Heart left ventricle (tissue), 16 donors: ENCODE data around the gene VEGFC. TPM values are rescaled to one million over a fixed set of nuclear protein-coding genes. Genes with fewer than 3 reads are reported as not detected.

Experiments
- ATAC-seq, 4 donors: fragments of 200-7000 bp; cut with Tn5 transposase; one replicate each; pipeline ENCODE4 v1.9.1; 2020 to 2022; ENCODE audit warnings: moderate library complexity in 4 of 4, mild to moderate bottlenecking in 3 of 4, moderate number of reproducible peaks in 1 of 4
- DNase-seq, 5 donors: peaks; one replicate each; pipeline ENCODE4 v3.0.0-alpha.2; 2020
- H3K27ac ChIP-seq, 12 donors: fragments of 200-600 bp; sonication (generic) in 4 of 12; one replicate each; pipeline versions ENCODE4 v1.5.0 to v1.8.0; 2016 to 2022; ENCODE audit warnings: mild to moderate bottlenecking in 2 of 12
- H3K27me3 ChIP-seq, 9 donors: fragments of 200-600 bp; sonication (generic) in 2 of 9; one replicate each; pipeline versions ENCODE4 v1.5.1 to v1.8.0; 2016 to 2022; ENCODE audit warnings: mild to moderate bottlenecking in 3 of 9
- H3K36me3 ChIP-seq, 9 donors: fragments of 200-600 bp; sonication (generic) in 2 of 9; one replicate each; pipeline versions ENCODE4 v1.5.0 to v1.8.0; 2018 to 2022; ENCODE audit warnings: mild to moderate bottlenecking in 2 of 9
- H3K4me1 ChIP-seq, 12 donors: fragments of 200-600 bp; sonication (generic) in 4 of 12; one replicate each; pipeline versions ENCODE4 v1.5.0 to v1.8.0; 2016 to 2022; ENCODE audit warnings: mild to moderate bottlenecking in 3 of 12
- H3K4me3 ChIP-seq, 12 donors: fragments of 200-600 bp; sonication (generic) in 4 of 12; one replicate each; pipeline versions ENCODE4 v1.5.0 to v1.8.0; 2017 to 2022; ENCODE audit warnings: mild to moderate bottlenecking in 9 of 12, moderate library complexity in 4 of 12
- H3K9me3 ChIP-seq, 12 donors: fragments of 200-600 bp; sonication (generic) in 4 of 12; one replicate each; pipeline versions ENCODE4 v1.5.0 to v1.8.0; 2016 to 2022; ENCODE audit warnings: mild to moderate bottlenecking in 1 of 12
- CTCF ChIP-seq, 12 donors: fragments of 200-600 bp; sonication (generic) in 4 of 12; IDR thresholded peaks; one replicate each; pipeline versions ENCODE4 v1.5.0 to v1.8.0; 2018 to 2022; ENCODE audit warnings: antibody characterized with exemption in 12 of 12, mild to moderate bottlenecking in 5 of 12
- POLR2A ChIP-seq, 2 donors: fragments of 450-650 bp; IDR thresholded peaks; one replicate each; pipeline ENCODE4 v1.6.1; 2017; ENCODE audit warnings: antibody characterized with exemption in 2 of 2, mild to moderate bottlenecking in 2 of 2, moderate library complexity in 2 of 2
- WGBS, 4 donors: extraction: QIAGEN DNeasy Blood & Tissue Kit in 2 of 4; methylation state at CpG; one replicate each; pipeline versions ENCODE4 v1.1.5 to v1.1.7; 2013 to 2018; 5-methylcytosine and 5-hydroxymethylcytosine counted together
- intact Hi-C, 10 donors: fragments of 100-400 bp; cut with DNase I; formaldehyde crosslinking; loops; one replicate each; pipeline versions ENCODE4 v1.11.1 to v1.14.2; 2022
- polyA plus RNA-seq, 2 donors: library from polyadenylated mRNA; stranded (reverse); fragments of 200-250 nt; gene quantifications; one replicate each; pipeline ENCODE4 v1.2.3, GENCODE V29; 2013
- total RNA-seq, 9 donors: library from RNA; depleted of rRNA in 2 of 9; stranded (reverse); fragments of >200 nt in 2 of 9; fragmentation: NEBNext Ultra II Directional in 3 of 9; extraction: Animal tissue kit (Norgen Biotek cat#: 25700) in 3 of 9; gene quantifications; one replicate each; pipeline versions ENCODE4 v1.1.0 to v1.2.4, GENCODE V29; 2016 to 2023
- donor health status: ischemic (EF 13 %, LVEDD 7.1; RV severe dilation, severe dysfunction).
- donor health status: healthy with polysubstance abuse.
- donor health status: DM: no; HTN: yes; CAD: no.
- donor health status: DM: no; HTN: no; CAD: no.
- donor health status: ischemic (EF 25% LVEDD 6.9; RV normal size, moderate dysfunction).
- donor health status: ischemic (EF 25% LVEDD 5.7; RV mildly dilated, moderate dysfunction).
- donor health status: healthy.
- donor health status: DM: yes; HTN: yes; CAD: no.
- donor health status: ischemic (EF 35%, LVEDD 5.7; RV mildly dilated, moderate dysfunction).
- donor health status: nonischemic (EF 11% LVEDD 7.7; RV severe dilation, severe dysfunction).
- donor health status: DM: yes; HTN: yes; CAD: no.
- donor health status: PGD.
- donor health status: ischemic (EF 29% LVEDD 5.4; RV normal size, mild dysfunction).
- donor health status: nonischemic (EF 23%, LVEDD 6.1; RV moderate dilation, normal function).

The VEGFC gene
- total and polyA plus RNA-seq, 11 donors, result 4.0 to 16.0 (median 7.4) TPM

GRCh38 chr4:176778491-176778890 lies 14.2 kb downstream of the VEGFC start:
- Histone ChIP-seq H3K4me3 (no peak overlapping the region), H3K27me3 (no peaks in the 10 kb centered on the region), H3K27ac (no peak overlapping the region), H3K9me3 (no peaks in the 10 kb centered on the region), H3K36me3 (no peaks in the 10 kb centered on the region), H3K4me1 (peaks cover 0 to 22% (median 2%) of the 10 kb centered on the region in 12 donors)
- 83 to 91% (median 85%) methylated on average over 4 of the region's 4 CpGs for WGBS, 4 donors
- no peak for DNase-seq
- TF ChIP-seq POLR2A (IDR thresholded peaks at IDR 0.05) (no peak), CTCF (IDR thresholded peaks at IDR 0.05) (no peak)
- intact Hi-C loops, result no loop called here
- no peak for ATAC-seq

- intact Hi-C loops, result no loop called here
- no peak for ATAC-seq
- TF ChIP-seq CTCF (IDR thresholded peaks at IDR 0.05) (no peak), POLR2A (IDR thresholded peaks at IDR 0.05) (no peak)
- peaks cover 0 to 20% (median under 1%) of the 10 kb centered on the region in 12 donors for H3K4me1 ChIP-seq
- H3K4me3 ChIP-seq, result no peak overlapping the region
- no peaks in the 10 kb centered on the region for H3K27me3 ChIP-seq
- no peaks in the 10 kb centered on the region for H3K9me3 ChIP-seq
- 18 to 41% (median 25%) methylated on average over 2 of the region's 2 CpGs for WGBS, 4 donors
- H3K36me3 ChIP-seq, result no peaks in the 10 kb centered on the region
- H3K27ac ChIP-seq, result no peak overlapping the region
- no peak for DNase-seq
Measured at GRCh38 chr4:176778063-176778462, 14.7 kb downstream of the VEGFC start.

- no peaks in the 10 kb centered on the region for H3K9me3 ChIP-seq
- peaks cover 0 to 8% (median 0%) of the 10 kb centered on the region in 12 donors for H3K4me1 ChIP-seq
- WGBS, 4 donors, result 81 to 88% (median 83%) methylated on average over 1 of the region's 1 CpG
- no peak overlapping the region for H3K4me3 ChIP-seq
- no peaks in the 10 kb centered on the region for H3K27me3 ChIP-seq
- DNase-seq (no peak), ATAC-seq (no peak)
- intact Hi-C loops, result no loop called here
- TF ChIP-seq POLR2A (IDR thresholded peaks at IDR 0.05), result no peak
- TF ChIP-seq CTCF (IDR thresholded peaks at IDR 0.05), result no peak
- no peaks in the 10 kb centered on the region for H3K36me3 ChIP-seq
- H3K27ac ChIP-seq, result no peak overlapping the region
Measured at GRCh38 chr4:176775338-176775737, 17.4 kb downstream of the VEGFC start.

- no peak for DNase-seq
- ATAC-seq, result no peak
- Histone ChIP-seq H3K27ac (no peak overlapping the region), H3K36me3 (no peaks in the 10 kb centered on the region), H3K27me3 (no peaks in the 10 kb centered on the region), H3K4me1 (peaks cover 0 to 10% (median 0%) of the 10 kb centered on the region in 12 donors), H3K4me3 (no peak overlapping the region), H3K9me3 (no peaks in the 10 kb centered on the region)
- no peak for TF ChIP-seq POLR2A (IDR thresholded peaks at IDR 0.05)
- no peak for TF ChIP-seq CTCF (IDR thresholded peaks at IDR 0.05)
- WGBS, 4 donors, result 50 to 65% (median 56%) methylated on average over 4 of the region's 4 CpGs
- intact Hi-C loops, result no loop called here
Measured at GRCh38 chr4:176774852-176775251, 17.9 kb downstream of the VEGFC start.
